ENCODE data around the gene SLC27A5.

Gene SLC27A5

DNA sequence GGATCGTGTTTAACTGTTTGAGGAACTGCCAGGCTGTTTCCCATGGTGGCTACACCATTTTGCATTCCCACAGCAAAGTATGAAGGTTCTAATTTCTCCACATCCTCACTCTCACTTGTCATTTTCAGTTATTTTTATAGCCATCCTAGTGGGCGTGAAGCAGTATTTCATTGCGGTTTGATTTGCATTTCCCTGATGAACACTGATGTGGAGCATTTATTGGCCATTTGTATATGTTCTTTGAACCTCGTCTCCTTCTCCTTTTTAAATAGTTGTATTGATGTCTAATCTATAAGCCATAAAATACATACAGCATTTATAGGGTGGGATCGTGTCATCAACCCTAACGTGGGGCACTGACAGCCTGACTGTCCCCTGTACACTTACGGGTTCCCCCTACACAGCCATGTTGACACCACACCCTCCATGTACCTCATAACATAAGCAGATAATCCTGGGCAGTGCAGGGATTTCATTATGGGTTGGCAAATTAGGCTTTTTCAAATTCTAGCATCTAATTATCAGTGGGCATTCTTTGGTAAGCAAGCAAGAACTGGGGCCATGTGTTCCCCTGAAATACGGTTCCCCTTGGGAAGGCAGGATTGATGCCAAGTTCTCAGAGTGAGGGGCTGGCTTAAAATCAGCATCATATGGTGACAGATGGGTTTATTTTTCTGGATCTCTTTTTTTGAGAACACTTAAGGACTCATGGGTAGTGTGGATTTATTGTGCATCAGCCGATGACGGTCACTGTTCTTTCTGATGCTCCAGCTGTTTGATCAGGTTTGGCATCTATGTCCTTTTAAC lies 19.4 kb upstream of the SLC27A5 start:
- Histone ChIP-seq H2AFZ (ENCODE audit: low read length) (no peak overlapping the region), H3F3A (ENCODE audit: insufficient read depth, low read length) (no peaks in the 10 kb centered on the region), H3K4me1 (ENCODE audit: low read length) (no peaks in the 10 kb centered on the region), H3K4me2 (ENCODE audit: low read depth, low read length) (no peak overlapping the region), H3K9me2 (replicated peaks; ENCODE audit: insufficient read depth, low read length) (no peaks in the 10 kb centered on the region), H3K36me3 (replicated peaks; ENCODE audit: insufficient read depth, low read length) (no peaks in the 10 kb centered on the region), H3K9me3 (replicated peaks; ENCODE audit: insufficient read depth, low read length) (no peaks in the 10 kb centered on the region), H4K20me1 (ENCODE audit: insufficient read depth, low read length) (no peaks in the 10 kb centered on the region), H3K27me3 (replicated peaks; ENCODE audit: insufficient read depth, low read length) (peaks cover 59% of the 10 kb centered on the region), H3K4me3 (ENCODE audit: low read length) (no peak overlapping the region), H3K9ac (ENCODE audit: low read length) (no peak overlapping the region), H3K79me2 (ENCODE audit: low read length) (no peaks in the 10 kb centered on the region), H3K27ac (ENCODE audit: low read length) (no peak overlapping the region)
- no peak for DNase-seq
- TF ChIP-seq EZH2 (optimal IDR thresholded peaks at IDR 0.05; ENCODE audit: low read depth, low read length) (no peak), EZH2phosphoT487 (IDR thresholded peaks at IDR 0.05; ENCODE audit: low read length) (no peak)
- TF ChIP-seq, protein P1, sequence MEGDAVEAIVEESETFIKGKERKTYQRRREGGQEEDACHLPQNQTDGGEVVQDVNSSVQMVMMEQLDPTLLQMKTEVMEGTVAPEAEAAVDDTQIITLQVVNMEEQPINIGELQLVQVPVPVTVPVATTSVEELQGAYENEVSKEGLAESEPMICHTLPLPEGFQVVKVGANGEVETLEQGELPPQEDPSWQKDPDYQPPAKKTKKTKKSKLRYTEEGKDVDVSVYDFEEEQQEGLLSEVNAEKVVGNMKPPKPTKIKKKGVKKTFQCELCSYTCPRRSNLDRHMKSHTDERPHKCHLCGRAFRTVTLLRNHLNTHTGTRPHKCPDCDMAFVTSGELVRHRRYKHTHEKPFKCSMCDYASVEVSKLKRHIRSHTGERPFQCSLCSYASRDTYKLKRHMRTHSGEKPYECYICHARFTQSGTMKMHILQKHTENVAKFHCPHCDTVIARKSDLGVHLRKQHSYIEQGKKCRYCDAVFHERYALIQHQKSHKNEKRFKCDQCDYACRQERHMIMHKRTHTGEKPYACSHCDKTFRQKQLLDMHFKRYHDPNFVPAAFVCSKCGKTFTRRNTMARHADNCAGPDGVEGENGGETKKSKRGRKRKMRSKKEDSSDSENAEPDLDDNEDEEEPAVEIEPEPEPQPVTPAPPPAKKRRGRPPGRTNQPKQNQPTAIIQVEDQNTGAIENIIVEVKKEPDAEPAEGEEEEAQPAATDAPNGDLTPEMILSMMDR (IDR thresholded peaks at IDR 0.05; ENCODE audit: low read length) = no peak

DNA sequence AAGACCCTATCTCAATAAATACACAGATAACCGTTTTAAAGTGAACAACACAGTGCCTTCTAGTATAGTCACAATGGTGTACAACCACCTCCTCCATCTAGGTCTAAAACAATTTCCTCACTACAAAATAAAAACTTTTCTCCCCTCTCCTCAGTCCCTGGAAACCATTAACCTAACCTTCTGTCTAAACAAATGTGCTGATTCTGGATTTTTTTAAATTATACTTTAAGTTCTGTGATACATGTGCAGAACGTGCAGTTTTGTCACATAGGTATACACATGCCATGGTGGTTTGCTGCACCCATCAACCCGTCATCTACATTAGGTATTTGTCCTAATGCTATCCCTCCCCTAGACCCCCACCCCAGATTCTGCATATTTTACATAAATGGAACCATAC lies 17.6 kb upstream of the SLC27A5 start:
- Histone ChIP-seq H2AFZ (ENCODE audit: low read length) (no peak overlapping the region), H3K27ac (ENCODE audit: low read length) (no peak overlapping the region), H3K9me2 (replicated peaks; ENCODE audit: insufficient read depth, low read length) (no peaks in the 10 kb centered on the region), H3F3A (ENCODE audit: insufficient read depth, low read length) (no peaks in the 10 kb centered on the region), H3K4me2 (ENCODE audit: low read depth, low read length) (no peak overlapping the region), H3K9ac (ENCODE audit: low read length) (no peak overlapping the region), H4K20me1 (ENCODE audit: insufficient read depth, low read length) (no peaks in the 10 kb centered on the region), H3K4me3 (ENCODE audit: low read length) (no peak overlapping the region), H3K36me3 (replicated peaks; ENCODE audit: insufficient read depth, low read length) (no peaks in the 10 kb centered on the region), H3K27me3 (replicated peaks; ENCODE audit: insufficient read depth, low read length) (peaks cover 59% of the 10 kb centered on the region), H3K9me3 (replicated peaks; ENCODE audit: insufficient read depth, low read length) (no peaks in the 10 kb centered on the region), H3K4me1 (ENCODE audit: low read length) (no peaks in the 10 kb centered on the region), H3K79me2 (ENCODE audit: low read length) (no peaks in the 10 kb centered on the region)
- no peak for DNase-seq
- no peak for TF ChIP-seq EZH2phosphoT487 (IDR thresholded peaks at IDR 0.05; ENCODE audit: low read length)
- TF ChIP-seq EZH2 (optimal IDR thresholded peaks at IDR 0.05; ENCODE audit: low read depth, low read length) = no peak
- TF ChIP-seq, protein P1 (IDR thresholded peaks at IDR 0.05; ENCODE audit: low read length) = no peak

DNA sequence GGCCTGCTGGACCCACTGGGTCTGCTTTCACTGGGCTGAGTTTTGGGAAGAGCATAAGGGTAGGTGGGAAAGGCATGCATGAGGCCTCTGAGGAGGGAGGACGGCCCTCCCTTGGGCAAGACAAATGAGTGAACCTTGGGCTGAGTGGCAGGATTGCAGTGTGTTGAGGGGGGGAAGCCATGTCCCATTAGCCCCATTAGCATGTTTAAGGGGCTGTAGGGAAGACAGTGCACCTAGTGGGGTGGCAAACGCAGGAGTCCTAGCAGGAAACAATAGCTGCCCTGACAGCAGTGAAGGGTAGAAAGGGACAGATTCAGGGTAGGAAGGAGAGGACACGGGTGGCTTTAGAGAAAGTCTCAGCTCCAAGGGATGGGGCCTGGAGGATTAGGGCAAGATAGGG lies 10.9 kb upstream of the SLC27A5 start:
- DNase-seq = no peak
- no peaks in the 10 kb centered on the region for H3K9me3 ChIP-seq (replicated peaks; ENCODE audit: insufficient read depth, low read length)
- H3F3A ChIP-seq (ENCODE audit: insufficient read depth, low read length) = peaks cover 11% of the 10 kb centered on the region; the same call in 1 of the 2 replicates

More for the DNA sequence above, 10.9 kb upstream of the SLC27A5 start:
- Histone ChIP-seq H3K79me2 (ENCODE audit: low read length) (peaks cover 13% of the 10 kb centered on the region), H2AFZ (ENCODE audit: low read length) (no peak overlapping the region), H3K27me3 (replicated peaks; ENCODE audit: insufficient read depth, low read length) (peaks cover 15% of the 10 kb centered on the region; the same call in 1 of the 2 replicates), H3K9ac (ENCODE audit: low read length) (no peak overlapping the region), H3K4me1 (ENCODE audit: low read length) (peaks cover 5% of the 10 kb centered on the region; the same call in 1 of the 2 replicates), H3K36me3 (replicated peaks; ENCODE audit: insufficient read depth, low read length) (no peaks in the 10 kb centered on the region), H3K9me2 (replicated peaks; ENCODE audit: insufficient read depth, low read length) (no peaks in the 10 kb centered on the region), H3K4me3 (ENCODE audit: low read length) (no peak overlapping the region), H3K4me2 (ENCODE audit: low read depth, low read length) (no peak overlapping the region), H3K27ac (ENCODE audit: low read length) (no peak overlapping the region), H4K20me1 (ENCODE audit: insufficient read depth, low read length) (no peaks in the 10 kb centered on the region)
- TF ChIP-seq, protein P1 (IDR thresholded peaks at IDR 0.05; ENCODE audit: low read length) = no peak
- no peak for TF ChIP-seq EZH2 (optimal IDR thresholded peaks at IDR 0.05; ENCODE audit: low read depth, low read length)
- TF ChIP-seq EZH2phosphoT487 (IDR thresholded peaks at IDR 0.05; ENCODE audit: low read length) = no peak

Measured in MM.1S (cell line).